GM18517 (cell line): ENCODE measurements around the gene ATRAID.
"Not testable (repeated sequence)": the region's sequence is repeated elsewhere in the genome, so short reads cannot be mapped to it uniquely, and the experiment has no call there.

Experiments
- ATAC-seq: cut with Tn5 transposase; IDR thresholded peaks from one replicate; pipeline ENCODE4 v1.9.1; 2021; ENCODE audit warnings: mild to moderate bottlenecking, moderate library complexity; ENCODE audit not compliant: unreplicated experiment

Gene ATRAID

DNA sequence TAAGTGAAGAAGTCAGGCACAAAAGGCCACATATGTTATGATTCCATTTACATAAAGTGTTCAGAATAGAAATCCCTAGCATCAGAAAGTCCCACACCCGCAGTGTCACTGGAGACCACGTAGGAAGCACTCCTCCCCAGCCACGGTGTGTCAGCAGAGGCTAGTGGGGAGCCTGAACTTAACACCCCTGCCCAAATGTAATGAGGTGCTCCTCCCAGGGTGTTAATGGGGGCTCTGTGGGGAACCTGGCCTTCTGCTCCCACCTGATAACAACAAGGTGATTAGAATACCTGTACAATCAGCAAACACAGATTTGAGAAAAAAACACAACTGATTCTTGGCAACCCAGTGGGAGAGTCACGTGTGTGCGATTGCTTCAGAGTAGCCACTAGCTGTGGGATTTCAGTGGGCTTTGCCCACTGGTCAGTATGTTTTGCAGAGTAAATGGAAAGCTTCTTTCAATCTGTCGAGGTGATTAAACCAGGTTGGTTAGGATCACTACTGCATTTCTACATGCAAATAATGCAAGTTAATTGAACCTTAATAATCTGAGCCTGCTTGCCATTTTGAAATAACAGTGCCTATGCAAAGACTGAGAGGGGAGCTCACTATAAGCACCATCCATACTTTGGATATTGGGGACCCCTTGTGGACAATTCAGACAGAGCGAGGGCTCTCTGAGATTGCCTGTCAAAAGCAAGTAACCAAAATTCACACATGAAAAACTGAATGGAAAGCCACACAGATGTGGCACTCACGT lies 20.6 kb upstream of the ATRAID start:
- ATAC-seq = no peak

DNA sequence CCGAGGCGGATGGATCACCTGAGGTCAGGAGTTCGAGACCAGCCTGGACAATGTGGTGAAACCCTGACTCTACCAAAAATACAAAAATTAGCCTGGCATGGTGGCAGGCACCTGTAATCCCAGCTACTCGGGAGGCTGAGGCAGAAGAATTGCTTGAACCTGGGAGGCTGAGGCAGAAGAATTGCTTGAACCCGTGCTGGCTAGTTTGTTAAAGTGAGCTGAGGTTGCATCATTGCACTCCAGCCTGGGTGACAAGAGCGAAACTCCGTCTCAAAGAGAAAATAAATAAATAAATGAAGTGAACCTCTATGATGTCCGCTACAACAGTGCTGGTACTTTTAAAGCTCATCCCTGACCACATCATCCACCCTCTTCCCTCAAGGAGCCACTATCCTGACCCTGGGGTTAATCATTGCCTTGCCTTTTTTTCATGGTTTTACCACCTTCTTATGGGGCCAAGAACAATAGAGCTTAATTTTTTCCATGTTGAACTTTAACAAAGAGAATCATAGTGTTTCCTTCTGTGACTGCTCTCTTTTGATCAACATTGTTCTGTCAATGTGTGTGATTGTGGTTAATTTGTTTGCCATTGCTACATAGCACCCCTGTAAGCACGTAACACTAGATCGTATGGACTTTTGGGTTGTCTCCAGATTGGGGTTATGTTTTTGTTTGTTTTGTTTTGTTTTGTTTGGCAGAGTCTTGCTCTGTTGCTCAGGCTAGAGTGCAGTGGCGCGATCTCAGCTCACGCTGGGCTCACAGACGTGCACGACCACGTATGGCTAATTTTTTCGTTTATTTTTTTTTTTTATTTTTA lies 17.1 kb upstream of the ATRAID start:
- ATAC-seq = no peak

DNA sequence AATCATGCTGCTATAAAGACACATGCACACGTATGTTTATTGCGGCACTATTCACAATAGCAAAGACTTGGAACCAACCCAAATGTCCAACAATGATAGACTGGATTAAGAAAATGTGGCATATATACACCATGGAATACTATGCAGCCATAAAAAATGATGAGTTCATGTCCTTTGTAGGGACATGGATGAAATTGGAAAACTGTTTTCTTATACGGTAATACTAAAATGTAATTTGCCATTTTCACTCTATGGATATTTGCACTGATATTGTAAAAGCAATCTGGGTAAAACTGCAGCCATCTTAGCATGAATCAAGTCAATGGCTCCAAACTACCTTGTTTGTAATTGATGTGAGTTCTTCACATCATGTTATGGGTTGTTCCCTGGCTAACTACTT lies 16.0 kb upstream of the ATRAID start:
- ATAC-seq = not testable (repeated sequence)

DNA sequence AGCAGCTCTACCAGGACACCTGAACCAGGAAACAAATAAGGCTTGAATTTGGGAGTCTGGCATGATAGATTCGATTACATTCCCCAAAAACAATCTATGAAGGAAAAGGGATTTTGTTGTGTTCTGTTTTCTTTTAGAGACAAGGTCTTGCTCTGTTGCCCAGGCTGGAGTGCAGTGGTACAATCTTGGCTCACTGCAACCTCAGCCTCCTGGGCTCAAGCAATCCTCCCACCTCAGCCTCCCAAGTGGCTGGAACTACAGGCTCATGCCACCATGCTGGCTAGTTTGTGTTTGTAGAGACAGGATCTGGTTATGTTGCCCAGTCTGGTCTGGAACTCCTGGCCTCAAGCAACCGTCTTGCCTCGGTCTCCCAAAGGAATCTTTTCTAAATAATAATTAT lies 13.8 kb upstream of the ATRAID start:
- ATAC-seq = not testable (repeated sequence)

DNA sequence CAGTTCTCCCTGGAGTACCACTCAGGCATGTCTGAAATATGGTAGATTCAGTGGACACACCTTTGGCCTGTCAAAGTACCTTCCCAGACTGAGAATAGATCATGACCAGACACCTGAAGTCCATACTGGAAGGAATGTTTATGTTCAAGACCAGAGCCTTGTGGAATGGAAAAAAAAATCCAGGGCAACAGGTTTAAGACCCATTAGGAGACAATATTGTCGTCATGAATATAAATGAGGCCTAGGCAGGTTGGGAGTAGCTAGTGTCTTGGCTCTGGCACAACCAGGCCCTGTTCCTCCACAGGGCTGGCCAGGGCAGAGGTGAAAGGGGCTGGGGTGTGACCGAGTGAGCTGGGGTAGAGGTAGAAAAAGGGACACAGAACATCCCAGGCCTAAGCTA lies 13.2 kb upstream of the ATRAID start:
- no peak for ATAC-seq

DNA sequence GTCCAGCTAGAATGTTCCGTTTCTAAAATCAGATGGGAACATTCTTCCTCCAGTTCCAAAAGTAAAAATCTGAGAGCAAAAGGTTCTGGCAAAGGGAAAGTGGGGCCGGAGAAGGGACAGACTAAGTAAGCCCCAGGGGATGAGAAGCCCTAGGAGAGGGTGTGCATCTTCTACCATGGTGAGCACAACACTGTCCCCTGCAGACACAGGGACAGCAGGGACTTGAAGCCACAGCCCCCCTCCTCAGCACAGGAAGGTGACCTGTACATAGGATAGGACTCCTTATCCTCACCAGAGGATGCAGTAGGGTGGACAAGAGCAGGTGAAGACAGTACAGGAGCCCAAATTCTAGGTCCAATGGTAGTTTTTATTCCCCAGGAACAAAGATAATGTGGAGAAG lies 12.6 kb upstream of the ATRAID start:
- no peak for ATAC-seq

DNA sequence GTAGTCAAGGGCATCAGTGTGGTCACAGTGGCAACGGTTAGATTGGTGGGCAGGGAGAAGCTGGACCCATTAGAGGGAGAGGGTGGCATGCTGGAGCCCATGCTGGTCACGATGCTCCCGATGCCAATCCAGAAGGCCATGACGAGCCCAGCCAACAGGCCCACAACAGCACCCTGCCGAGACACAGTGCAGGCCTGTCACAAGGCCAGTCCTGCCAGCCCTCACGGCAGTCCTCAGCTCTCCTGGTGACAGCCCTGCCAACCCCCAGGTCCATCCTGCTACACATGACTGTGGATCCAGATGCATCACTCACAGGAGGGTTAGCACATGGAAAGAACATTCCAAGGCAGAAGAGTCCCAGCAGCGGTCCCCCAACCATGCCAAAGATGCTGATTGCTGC lies 10.2 kb upstream of the ATRAID start:
- ATAC-seq = no peak

DNA sequence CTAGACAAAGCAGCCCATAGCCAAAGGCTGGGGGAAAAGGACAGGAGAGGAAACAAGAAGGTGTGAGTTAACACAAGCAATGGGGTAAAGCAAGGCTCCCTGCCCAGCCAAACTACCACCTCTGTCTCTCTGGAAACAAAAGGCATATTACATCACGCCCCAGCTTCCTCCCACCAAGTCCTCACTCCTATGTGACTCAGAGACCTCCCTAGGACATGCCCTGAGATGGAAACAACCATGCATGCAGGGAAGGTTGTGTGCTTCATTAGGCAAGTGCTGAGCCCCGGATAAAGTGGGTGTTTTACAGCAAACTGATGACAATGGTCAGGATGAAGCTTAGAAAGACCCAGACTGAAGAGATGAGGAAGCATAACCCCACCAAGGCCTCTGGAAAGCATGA lies 9.0 kb upstream of the ATRAID start:
- ATAC-seq = no peak

DNA sequence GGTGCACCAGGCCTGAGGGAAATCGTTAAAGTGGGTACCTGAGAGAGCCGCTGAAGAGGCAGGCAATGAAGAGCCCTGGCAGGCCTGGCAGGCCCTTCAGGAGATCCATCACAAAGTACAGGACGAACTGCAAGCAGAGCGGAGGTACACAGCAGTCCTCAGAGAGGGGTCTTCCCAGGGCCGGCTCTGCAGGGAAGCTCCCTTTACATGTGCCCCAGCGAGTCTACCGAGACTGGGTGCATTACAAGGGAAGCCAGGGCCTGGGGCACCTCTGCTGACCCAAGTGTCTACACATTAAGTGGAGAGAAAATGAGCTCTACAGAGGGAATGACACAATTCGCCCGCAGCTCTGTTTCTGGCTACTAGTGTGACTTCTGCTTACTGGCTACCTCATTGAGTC lies 8.1 kb upstream of the ATRAID start:
- ATAC-seq = no peak

DNA sequence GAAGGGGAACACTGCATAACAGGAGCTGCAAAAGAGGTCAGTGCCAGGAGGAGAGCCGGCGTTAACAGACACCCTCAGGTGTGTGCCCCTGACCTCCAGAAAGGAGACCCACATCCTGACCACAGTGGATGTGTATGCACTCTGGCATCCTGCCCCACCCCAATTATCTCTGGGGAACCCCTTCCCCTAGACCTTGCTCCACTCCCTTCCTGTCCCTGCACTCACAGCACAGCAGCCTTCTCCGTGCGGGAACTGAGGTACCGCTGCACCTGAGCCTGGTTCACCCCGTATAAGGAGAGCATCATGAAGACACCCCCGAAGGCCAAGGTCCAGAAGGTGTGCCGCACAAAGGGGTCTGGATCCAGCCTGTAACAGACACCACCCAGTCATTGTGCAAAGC lies 7.3 kb upstream of the ATRAID start:
- ATAC-seq = no peak

DNA sequence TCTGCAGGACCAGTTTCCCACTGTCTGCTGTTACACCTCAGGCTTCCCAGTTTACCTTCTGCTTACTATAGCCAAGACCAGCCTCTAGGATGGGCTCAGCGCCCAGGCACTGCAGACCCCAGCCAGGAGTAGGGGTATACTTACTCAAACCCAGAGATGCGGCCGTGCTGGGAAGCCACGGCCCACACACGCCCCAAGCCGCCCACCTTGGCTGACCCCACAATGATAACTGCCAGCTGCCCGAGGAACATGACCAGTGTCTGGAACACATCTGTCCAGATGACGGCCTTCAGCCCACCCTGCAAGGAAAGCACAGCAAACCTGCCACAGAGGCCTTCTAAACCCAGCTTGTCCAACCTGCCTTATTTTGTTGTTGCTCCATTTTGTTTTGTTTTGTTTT lies 6.6 kb upstream of the ATRAID start:
- ATAC-seq = no peak

DNA sequence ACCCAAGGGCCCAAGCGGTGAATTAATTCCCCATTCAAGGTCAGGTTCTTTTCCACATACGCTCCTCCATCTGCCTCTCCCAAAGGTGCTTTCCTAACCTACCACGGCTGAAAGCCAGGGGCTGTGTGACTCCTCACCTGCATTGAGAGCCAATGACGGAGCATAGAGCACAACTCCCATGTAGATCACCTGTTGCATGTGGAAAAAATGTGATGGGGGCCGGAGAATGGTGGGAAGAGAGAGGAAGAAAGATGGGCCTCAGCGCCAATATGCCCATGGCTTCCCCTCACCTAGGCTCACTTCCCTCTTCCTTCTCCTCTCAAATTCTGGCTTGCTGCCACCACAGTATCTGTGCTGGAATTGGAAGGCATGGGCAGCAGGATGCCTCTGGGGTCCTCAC lies 5.5 kb upstream of the ATRAID start:
- no peak for ATAC-seq

DNA sequence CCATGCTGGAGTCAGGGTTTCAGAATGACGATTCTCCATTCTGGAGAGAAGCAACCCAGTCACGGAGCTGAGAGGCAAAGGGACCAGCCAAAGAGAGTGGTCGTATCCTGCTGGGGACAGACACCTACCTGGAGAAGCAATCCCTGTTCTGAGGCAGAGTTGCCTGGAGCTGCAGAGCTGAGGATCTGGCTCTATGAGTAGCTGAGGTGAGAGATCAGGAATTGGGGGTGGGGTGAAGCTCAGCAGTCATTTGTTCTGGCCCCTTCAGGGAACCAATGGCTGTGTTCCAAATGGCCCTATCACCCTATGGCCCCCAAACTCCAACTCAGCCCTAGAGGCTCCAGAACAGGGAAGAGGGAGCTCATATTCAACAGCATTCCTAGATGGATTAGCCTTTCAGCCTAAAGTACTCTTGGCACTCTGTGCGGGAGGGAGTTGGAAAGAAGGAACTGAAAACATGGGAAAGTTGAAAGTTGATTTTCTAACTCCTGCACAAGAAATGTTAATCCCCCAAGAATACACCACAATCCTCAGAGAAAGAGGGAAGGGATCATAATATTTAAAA lies 3.3 kb upstream of the ATRAID start:
- ATAC-seq = no peak

DNA sequence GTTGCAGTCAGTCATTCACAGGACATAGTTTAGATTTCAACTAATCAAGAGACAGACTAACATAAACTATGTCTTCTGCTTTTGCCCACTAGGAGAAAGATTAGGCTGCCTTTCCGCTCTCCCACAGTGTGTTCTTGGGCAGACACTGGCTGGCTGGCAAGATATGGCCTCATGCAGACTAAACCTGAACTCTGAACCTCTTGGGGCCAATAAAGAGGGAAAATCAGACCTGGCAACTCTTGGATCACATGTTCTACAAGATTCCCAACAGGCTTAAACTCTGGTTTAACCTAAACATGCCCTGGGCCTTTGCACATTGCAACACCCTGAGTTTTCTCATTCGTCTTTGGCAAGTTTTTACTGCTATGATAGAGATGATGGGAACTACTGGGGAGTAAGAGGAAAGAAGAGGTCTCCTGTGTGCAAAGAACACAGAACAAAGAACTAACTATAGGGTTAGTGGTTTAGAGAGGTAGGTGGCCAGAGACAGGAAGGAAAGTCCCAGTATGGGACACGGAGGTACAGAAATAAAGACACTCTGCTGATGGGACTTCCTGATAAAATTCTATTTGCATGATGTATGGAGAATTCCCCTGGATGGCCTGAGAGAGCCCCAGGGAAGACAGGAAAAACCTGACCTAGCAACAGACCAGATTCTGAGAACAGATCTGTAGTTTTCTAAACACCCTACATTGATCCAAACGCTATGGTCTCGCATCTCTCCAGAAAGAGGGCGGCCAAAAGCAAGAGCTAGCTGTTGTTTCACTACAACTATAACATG lies 2.0 kb upstream of the ATRAID start:
- ATAC-seq = no peak

DNA sequence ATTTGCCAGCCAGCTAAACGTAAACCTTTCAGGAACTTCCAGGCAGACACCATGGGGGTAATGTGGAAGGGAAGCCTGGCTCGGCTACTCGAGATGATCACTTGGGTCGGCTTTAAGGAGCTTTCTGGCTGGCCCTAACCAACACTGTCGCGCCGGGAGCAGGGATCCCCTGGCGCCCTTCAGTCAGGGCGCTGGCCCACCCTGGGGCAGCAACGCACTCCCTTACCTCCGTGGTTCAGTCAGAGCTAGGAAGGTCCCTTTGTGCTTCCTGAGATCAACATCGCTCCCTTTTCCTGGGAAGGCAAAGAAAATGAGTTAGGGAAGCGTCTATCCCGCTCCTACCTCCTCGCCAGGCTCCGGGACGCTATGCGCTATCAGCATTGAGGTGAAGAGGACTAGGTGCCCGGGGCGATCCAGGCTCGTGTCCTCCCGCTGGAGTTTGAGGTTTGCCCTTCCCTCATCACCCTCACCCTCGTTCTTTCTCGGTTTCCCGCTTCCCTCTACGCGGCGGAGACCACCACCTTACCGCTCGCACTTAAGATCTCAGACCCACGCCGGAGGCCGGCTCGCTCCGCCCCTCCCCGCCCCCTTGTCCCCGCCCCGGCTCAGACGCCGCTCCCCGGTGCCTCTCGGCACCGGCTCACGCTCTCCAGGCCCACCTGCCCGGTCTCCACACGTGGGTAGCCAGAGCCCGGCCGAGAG lies 449 bp upstream of the ATRAID start:
- peak; percentile 15 for ATAC-seq

DNA sequence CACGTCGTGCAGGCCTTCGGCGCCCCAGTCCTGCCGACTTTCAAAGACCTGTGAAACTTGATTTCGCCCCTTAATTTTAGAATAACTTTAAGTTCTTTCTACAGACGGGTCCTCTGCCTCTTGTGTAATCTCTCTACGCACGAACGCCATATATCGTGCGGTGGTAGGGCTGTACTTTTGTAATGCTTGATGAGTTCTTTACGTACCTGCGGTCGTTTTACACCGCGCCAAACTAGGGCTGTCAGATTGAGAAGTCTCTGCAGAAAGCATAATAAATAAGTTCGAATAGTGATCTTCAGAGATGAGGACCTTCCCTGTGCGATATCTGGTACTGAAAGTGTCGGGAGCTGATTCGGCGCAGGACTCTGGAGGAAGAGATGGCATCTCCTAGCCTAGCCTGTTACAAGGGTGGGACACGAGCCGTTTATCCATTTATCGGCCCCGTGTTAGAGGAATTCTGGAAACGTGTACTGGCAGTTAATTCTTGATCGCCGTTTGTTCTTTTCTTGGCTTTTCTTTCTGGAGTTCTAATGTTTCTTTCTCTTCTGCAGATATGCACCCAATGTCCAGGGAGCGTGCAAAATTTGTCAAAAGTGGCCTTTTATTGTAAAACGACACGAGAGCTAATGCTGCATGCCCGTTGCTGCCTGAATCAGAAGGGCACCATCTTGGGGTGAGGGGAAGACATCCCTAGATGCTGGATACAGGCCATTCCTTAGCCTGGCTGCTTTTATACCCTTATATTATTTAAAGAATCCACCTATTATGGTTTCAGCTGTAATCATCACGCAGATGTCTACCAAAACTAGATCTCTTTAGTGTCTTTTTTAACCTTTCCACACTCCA lies 1.0 kb downstream of the ATRAID start:
- peak; percentile 6 for ATAC-seq

DNA sequence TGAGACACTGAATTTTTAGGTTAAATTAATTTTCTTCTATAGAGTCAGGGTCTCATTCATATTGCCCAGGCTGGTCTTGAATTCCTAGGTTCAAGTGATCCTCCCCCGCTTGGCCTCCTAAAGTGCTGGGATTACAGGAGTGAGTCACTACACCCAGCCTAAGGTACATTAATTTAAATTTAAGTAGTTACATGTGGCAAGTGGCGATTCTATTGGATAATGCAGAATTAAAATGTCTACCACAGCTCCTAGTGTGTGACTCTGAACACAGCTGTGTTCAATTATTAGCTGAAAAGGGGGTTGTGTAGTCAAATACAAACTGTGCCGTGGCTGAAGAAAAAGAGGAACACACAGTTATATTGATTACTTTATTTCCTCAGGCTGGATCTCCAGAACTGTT lies 3.1 kb downstream of the ATRAID start:
- ATAC-seq = no peak

DNA sequence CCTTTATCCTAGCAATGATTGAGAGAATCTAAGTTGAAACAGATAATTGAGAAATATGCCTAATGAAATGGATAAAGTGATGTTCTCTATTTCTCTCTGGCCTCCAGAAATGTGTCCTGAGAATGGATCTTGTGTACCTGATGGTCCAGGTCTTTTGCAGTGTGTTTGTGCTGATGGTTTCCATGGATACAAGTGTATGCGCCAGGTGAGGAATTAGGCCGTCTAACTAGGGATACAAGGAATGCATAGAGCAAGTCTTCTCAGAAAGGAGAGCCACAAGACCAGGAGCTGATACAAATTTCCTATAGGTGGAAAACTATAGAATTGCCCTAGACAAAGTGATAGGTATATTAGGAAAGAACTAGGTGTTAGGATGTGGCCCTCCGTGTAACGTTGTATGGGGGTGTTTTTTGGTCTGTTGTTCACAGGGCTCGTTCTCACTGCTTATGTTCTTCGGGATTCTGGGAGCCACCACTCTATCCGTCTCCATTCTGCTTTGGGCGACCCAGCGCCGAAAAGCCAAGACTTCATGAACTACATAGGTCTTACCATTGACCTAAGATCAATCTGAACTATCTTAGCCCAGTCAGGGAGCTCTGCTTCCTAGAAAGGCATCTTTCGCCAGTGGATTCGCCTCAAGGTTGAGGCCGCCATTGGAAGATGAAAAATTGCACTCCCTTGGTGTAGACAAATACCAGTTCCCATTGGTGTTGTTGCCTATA lies 4.7 kb downstream of the ATRAID start:
- ATAC-seq = no peak
